ENCODE data around the gene GBP7. TPM values are rescaled to one million over a fixed set of nuclear protein-coding genes. Genes with fewer than 3 reads are reported as not detected.

The GBP7 gene
- polyA plus RNA-seq, 1 donor from 2014 or later, result not detected

GRCh38 chr1:89095737-89096136 lies 80.1 kb downstream of the GBP7 start:
- no peak overlapping the region for H3K4me3 ChIP-seq (ENCODE audit: low read length)
- H2AFZ ChIP-seq (ENCODE audit: low read depth, low read length), result no peak overlapping the region
- H4K20me1 ChIP-seq (ENCODE audit: insufficient read depth), result no peaks in the 10 kb centered on the region
- H3K4me2 ChIP-seq (ENCODE audit: low read length), result no peak overlapping the region
- H3K79me2 ChIP-seq (replicated peaks; ENCODE audit: insufficient read depth, low read length), result no peaks in the 10 kb centered on the region
- no peaks in the 10 kb centered on the region for H3F3A ChIP-seq (ENCODE audit: insufficient read depth, low read length, poor library complexity, severe bottlenecking)
- H3K9me2 ChIP-seq (ENCODE audit: insufficient read depth, low read length), result no peaks in the 10 kb centered on the region
- no peaks in the 10 kb centered on the region for H3K36me3 ChIP-seq (ENCODE audit: insufficient read depth, low read length)
- H3K27me3 ChIP-seq (ENCODE audit: insufficient read depth, low read depth, low read length), result no peaks in the 10 kb centered on the region
- no peak for TF ChIP-seq REST (IDR thresholded peaks at IDR 0.05; ENCODE audit: borderline replicate concordance)
- no peak for TF ChIP-seq EP300 (conservative IDR thresholded peaks at IDR 0.05; ENCODE audit: poor library complexity, severe bottlenecking)
- TF ChIP-seq EZH2 (IDR thresholded peaks at IDR 0.05; ENCODE audit: borderline replicate concordance, insufficient read depth, low read length, poor library complexity, severe bottlenecking), result no peak
- no peak for TF ChIP-seq RAD21 (conservative IDR thresholded peaks at IDR 0.05)
- TF ChIP-seq MXI1 (conservative IDR thresholded peaks at IDR 0.05; ENCODE audit: poor library complexity, severe bottlenecking), result no peak
- no peak for TF ChIP-seq TAF1 (IDR thresholded peaks at IDR 0.05; ENCODE audit: low read depth)
- TF ChIP-seq CTCF (IDR thresholded peaks at IDR 0.05; ENCODE audit: poor library complexity, severe bottlenecking), result no peak
- no peak for TF ChIP-seq SMC3 (conservative IDR thresholded peaks at IDR 0.05; ENCODE audit: poor library complexity)
- TF ChIP-seq POLR2AphosphoS5 (IDR thresholded peaks at IDR 0.05), result no peak
- H3K9me3 ChIP-seq (ENCODE audit: low read length), result peaks cover 3% of the 10 kb centered on the region
- no peak overlapping the region for H3K9ac ChIP-seq (ENCODE audit: low read length)
- H3K27ac ChIP-seq (ENCODE audit: low read length), result no peak overlapping the region

- Histone ChIP-seq H3K4me3 (ENCODE audit: low read length) (no peak overlapping the region), H3K9ac (ENCODE audit: low read length) (no peak overlapping the region), H3K9me2 (ENCODE audit: insufficient read depth, low read length) (no peaks in the 10 kb centered on the region), H3K4me2 (ENCODE audit: low read length) (no peak overlapping the region), H3K36me3 (ENCODE audit: insufficient read depth, low read length) (no peaks in the 10 kb centered on the region), H3F3A (ENCODE audit: insufficient read depth, low read length, poor library complexity, severe bottlenecking) (no peaks in the 10 kb centered on the region), H3K9me3 (ENCODE audit: low read length) (no peaks in the 10 kb centered on the region), H3K79me2 (replicated peaks; ENCODE audit: insufficient read depth, low read length) (no peaks in the 10 kb centered on the region), H2AFZ (ENCODE audit: low read depth, low read length) (no peak overlapping the region), H4K20me1 (ENCODE audit: insufficient read depth) (no peaks in the 10 kb centered on the region), H3K27ac (ENCODE audit: low read length) (no peak overlapping the region), H3K27me3 (ENCODE audit: insufficient read depth, low read depth, low read length) (no peaks in the 10 kb centered on the region)
- no peak for TF ChIP-seq MXI1 (conservative IDR thresholded peaks at IDR 0.05; ENCODE audit: poor library complexity, severe bottlenecking)
- TF ChIP-seq CTCF (IDR thresholded peaks at IDR 0.05; ENCODE audit: poor library complexity, severe bottlenecking), result no peak
- no peak for TF ChIP-seq REST (IDR thresholded peaks at IDR 0.05; ENCODE audit: borderline replicate concordance)
- TF ChIP-seq SMC3 (conservative IDR thresholded peaks at IDR 0.05; ENCODE audit: poor library complexity), result no peak
- no peak for TF ChIP-seq POLR2AphosphoS5 (IDR thresholded peaks at IDR 0.05)
- TF ChIP-seq EZH2 (IDR thresholded peaks at IDR 0.05; ENCODE audit: borderline replicate concordance, insufficient read depth, low read length, poor library complexity, severe bottlenecking), result no peak
- no peak for TF ChIP-seq EP300 (conservative IDR thresholded peaks at IDR 0.05; ENCODE audit: poor library complexity, severe bottlenecking)
- TF ChIP-seq TAF1 (IDR thresholded peaks at IDR 0.05; ENCODE audit: low read depth), result no peak
- no peak for TF ChIP-seq RAD21 (conservative IDR thresholded peaks at IDR 0.05)
Observed at GRCh38 chr1:89089962-89090361, 85.8 kb downstream of the GBP7 start.

All from neural cell (in vitro differentiated cells).